GM12878 (cell line): ENCODE data around the gene OPN4. TPM values are rescaled to one million over a fixed set of nuclear protein-coding genes. Genes with fewer than 3 reads are reported as not detected.

ENCODE experiments used
- ATAC-seq: fragments of 200-7000 bp; cut with Tn5 transposase; 3 replicates; pipeline ENCODE4 v1.9.1; 2020; ENCODE audit warnings: mild to moderate bottlenecking, moderate library complexity
- BruUV-seq: library from RNA; stranded (reverse); fragments of 400-500 nt; replicated peaks from 2 replicates; lab custom pipeline; 2021; lab: Mats Ljungman, UMichigan
- CTCF ChIA-PET: fragments of 300-600 bp; sonication (Branson Sonifier 250); formaldehyde crosslinking; extraction: SDS; loops from one replicate; lab custom pipeline; 2021; ENCODE audit warnings: inconsistent platforms; lab: Yijun Ruan, JAX
- POLR2A ChIA-PET: fragments of 350-600 bp; formaldehyde crosslinking; extraction: SDS; loops from one replicate; lab custom pipeline; 2021; ENCODE audit warnings: inconsistent platforms; lab: Charles Lee
- RAD21 ChIA-PET: fragments of 300-600 bp; sonication (Branson Sonifier 250); formaldehyde crosslinking; loops from one replicate; lab custom pipeline; 2023; ENCODE audit warnings: antibody characterized with exemption; ENCODE audit not compliant: unreplicated experiment; lab: Charles Lee
- SMC1A ChIA-PET: fragments of 300-600 bp; sonication (Branson Sonifier 250); formaldehyde crosslinking; loops from one replicate; lab custom pipeline; 2023; ENCODE audit not compliant: unreplicated experiment, uncharacterized antibody; lab: Charles Lee
- DNase-seq: peaks from one replicate; pipeline ENCODE4 v3.0.0-alpha.2; 2011; ENCODE audit warnings: low read depth, low spot score
- FAIRE-seq: peaks from 3 replicates; lab custom pipeline; 2011; peaks lifted over from hg19 to GRCh38; lab: Jason Lieb, UNC
- H2AFZ ChIP-seq: 2 replicates; pipeline ENCODE4 v1.6.0; 2011; ENCODE audit warnings: low read depth, low read length, control low read depth; ENCODE audit not compliant: control insufficient read depth
- H3K27ac ChIP-seq: 2 replicates; pipeline ENCODE4 v1.5.1; 2011; ENCODE audit warnings: control low read depth; ENCODE audit not compliant: control insufficient read depth, insufficient read depth
- H3K27me3 ChIP-seq, 2 experiments: replicated peaks in 1 of 2; 2 replicates each; pipeline versions ENCODE4 v1.6.0 to v1.6.1; 2011; ENCODE audit warnings: low read length in 1 of 2; ENCODE audit not compliant: control insufficient read depth in 2 of 2, insufficient read depth in 2 of 2
- H3K36me3 ChIP-seq, 2 experiments: 2 replicates each; pipeline ENCODE4 v1.5.1; 2011; ENCODE audit warnings: low read length in 1 of 2; ENCODE audit not compliant: control insufficient read depth in 2 of 2, insufficient read depth in 2 of 2
- H3K4me1 ChIP-seq: 2 replicates; pipeline ENCODE4 v1.6.1; 2011; ENCODE audit warnings: mild to moderate bottlenecking, low read length, moderate library complexity, mixed read lengths; ENCODE audit not compliant: control insufficient read depth, insufficient read depth
- H3K4me2 ChIP-seq: 2 replicates; pipeline ENCODE4 v1.6.0; 2011; ENCODE audit warnings: control low read depth; ENCODE audit not compliant: control insufficient read depth, insufficient read depth
- H3K4me3 ChIP-seq: fragments of 200-600 bp; sonication (generic); 2 replicates; pipeline ENCODE4 v1.5.1; 2016
- H3K79me2 ChIP-seq: 2 replicates; pipeline ENCODE4 v1.6.0; 2011; ENCODE audit warnings: low read length; ENCODE audit not compliant: control insufficient read depth, insufficient read depth
- H3K9ac ChIP-seq: 2 replicates; pipeline ENCODE4 v1.8.0; 2011; ENCODE audit warnings: low read length, control low read depth, mixed read lengths; ENCODE audit not compliant: control insufficient read depth, insufficient read depth
- H3K9me3 ChIP-seq: replicated peaks from 3 replicates; pipeline ENCODE4 v1.5.1; 2011; ENCODE audit warnings: mild to moderate bottlenecking, low read length; ENCODE audit not compliant: control insufficient read depth, insufficient read depth
- H4K20me1 ChIP-seq: 2 replicates; pipeline ENCODE4 v1.6.0; 2011; ENCODE audit not compliant: control insufficient read depth, insufficient read depth
- EED ChIP-seq: sonication (generic); IDR thresholded peaks from 2 replicates; pipeline ENCODE4 v1.6.1; 2016; ENCODE audit warnings: antibody characterized with exemption, low read depth
- EP300 ChIP-seq, 2 experiments: fragments of 150-350 bp in 1 of 2; IDR thresholded peaks; 2 replicates each; pipeline ENCODE4 v1.6.1; 2011 to 2012; ENCODE audit warnings: low read depth in 2 of 2, low read length in 2 of 2, borderline replicate concordance in 1 of 2, improper control_type of control experiment in 1 of 2, inconsistent platforms in 1 of 2; ENCODE audit not compliant: control insufficient read depth in 1 of 2
- HCFC1 ChIP-seq: fragments of 150-350 bp; IDR thresholded peaks from 2 replicates; pipeline ENCODE4 v1.6.1; 2014; ENCODE audit warnings: low read length
- PAX5 ChIP-seq: IDR thresholded peaks from 2 replicates; pipeline ENCODE4 v1.6.1; 2011; ENCODE audit warnings: low read depth, low read length, borderline replicate concordance
- PAX8 ChIP-seq: fragments of 450-650 bp; IDR thresholded peaks from 2 replicates; pipeline ENCODE4 v1.6.1; 2017; ENCODE audit warnings: mild to moderate bottlenecking, moderate library complexity
- SKIL ChIP-seq: fragments of 450-650 bp; IDR thresholded peaks from 2 replicates; pipeline ENCODE4 v1.6.1; 2017; ENCODE audit warnings: mild to moderate bottlenecking, low read depth, inconsistent platforms; ENCODE audit not compliant: poor library complexity, severe bottlenecking
- SPI1 ChIP-seq: IDR thresholded peaks from 2 replicates; pipeline ENCODE4 v1.6.1; 2011; ENCODE audit warnings: low read depth, mild to moderate bottlenecking, low read length, moderate library complexity, borderline replicate concordance; ENCODE audit not compliant: insufficient read depth
- ZBTB40 ChIP-seq: fragments of 450-650 bp; IDR thresholded peaks from 2 replicates; pipeline ENCODE4 v1.6.1; 2016; ENCODE audit warnings: mild to moderate bottlenecking, moderate library complexity, borderline replicate concordance
- ZZZ3 ChIP-seq: IDR thresholded peaks from 2 replicates; pipeline ENCODE4 v1.6.1; 2011; ENCODE audit warnings: low read depth; ENCODE audit not compliant: control insufficient read depth, insufficient read length
- WGBS: methylation state at CpG from one replicate; pipeline ENCODE4 v1.1.6; 2016; ENCODE audit warnings: low lambda C conversion rate; ENCODE audit not compliant: insufficient replicate concordance, insufficient coverage; ENCODE audit errors: missing lambda C conversion rate; 5-methylcytosine and 5-hydroxymethylcytosine counted together
- in situ Hi-C: fragments of 300-500 bp; cut with MboI; formaldehyde crosslinking; loops from 9 replicates; pipeline ENCODE4 v1.14.3; 2018; ENCODE audit warnings: mixed read lengths
- intact Hi-C: fragments of 100-400 bp; cut with micrococcal nuclease; formaldehyde crosslinking; loops from one replicate; pipeline ENCODE4 v1.14.2; 2022; ENCODE audit not compliant: unreplicated experiment
- polyA plus RNA-seq, 11 experiments: library from polyadenylated mRNA; depleted of rRNA in 4 of 11; unstranded in 6 of 11; stranded (reverse) in 5 of 11; fragments of >200 nt; fragmentation: Nextera tagmentation in 4 of 11; fragmentation: Illumina TruSeq in 1 of 11; extraction: Ambion mirVana in 4 of 11; extraction: Trizol in 1 of 11; gene quantifications; 1 replicate in 1 of 11; 2 replicates in 10 of 11; pipeline versions ENCODE4 v1.2.1 to v1.2.3, GENCODE V29; 2011 to 2016; ENCODE audit warnings: inconsistent platforms in 2 of 11, missing spikeins in 2 of 11, low read depth in 1 of 11
- total RNA-seq, 4 experiments: library from RNA; depleted of rRNA in 3 of 4; stranded (reverse); fragments of >200 nt in 3 of 4; fragmentation: Illumina TruSeq in 1 of 4; extraction: Trizol in 1 of 4; gene quantifications; 2 replicates each; pipeline versions ENCODE4 v1.2.1 to v1.2.3, GENCODE V29; 2013 to 2021

Gene OPN4
- total and polyA plus RNA-seq, 10 of the 15 experiments (the other 5 are each of a cell fraction or from before 2014, with no cell fraction given), result not detected

DNA sequence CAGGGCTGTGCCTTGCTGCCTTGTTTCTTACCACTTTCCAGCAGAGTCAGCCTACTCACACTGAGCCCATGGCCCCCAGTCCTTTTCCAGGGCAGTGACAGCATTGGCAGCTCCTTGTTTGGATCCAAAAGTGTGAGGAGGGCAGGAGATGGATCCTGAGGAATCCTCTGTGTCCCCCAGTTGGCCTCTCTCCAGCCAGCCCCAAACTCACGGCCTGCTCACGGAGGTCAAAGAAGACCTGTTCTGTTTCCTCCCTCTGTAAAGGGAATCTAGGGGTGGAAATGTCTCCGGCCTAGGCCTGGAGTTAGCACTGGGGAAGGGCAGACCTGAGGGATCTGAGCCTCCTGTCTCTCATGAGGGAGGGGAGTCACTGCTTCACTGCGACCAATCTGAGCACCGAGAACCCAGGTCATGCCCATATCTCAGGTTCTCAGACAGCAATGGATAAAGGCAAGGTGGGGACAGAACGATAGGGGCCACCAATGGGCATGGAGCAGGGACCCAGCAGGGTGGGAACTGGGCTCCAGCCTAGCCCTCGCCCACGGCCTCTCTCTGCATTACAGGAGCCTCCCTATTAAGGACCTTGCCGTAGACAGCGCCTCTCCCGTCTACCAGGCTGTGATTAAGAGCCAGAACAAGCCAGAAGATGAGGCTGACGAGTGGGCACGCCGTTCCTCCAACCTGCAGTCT, 37.1 kb downstream of the OPN4 start:
- no peak for ATAC-seq
- ChIA-PET POLR2A (no interaction called here), RAD21 (no interaction called here), CTCF (interaction anchor here (1.3 to 5.4 kb wide), 2 partner anchors 203 to 208 kb away, joined by 3 to 86 read pairs; no protein-coding TSS in a partner anchor), SMC1A (no interaction called here)
- DNase-seq, result no peak
- TF ChIP-seq SPI1 (no peak), HCFC1 (no peak)
- BruUV-seq, result no TSS peak
- Histone ChIP-seq H3K9ac (no peak overlapping the region), H4K20me1 (no peaks in the 10 kb centered on the region), H3K36me3 (no peaks in the 10 kb centered on the region), H3K4me3 (no peak overlapping the region), H3K4me1 (no peaks in the 10 kb centered on the region), H3K4me2 (no peak overlapping the region), H3K9me3 (no peaks in the 10 kb centered on the region), H3K27me3 (peaks cover 0 to 2% of the 10 kb centered on the region in 2 experiments; a peak in 3 of 4 replicates), H3K27ac (no peak overlapping the region), H2AFZ (no peak overlapping the region), H3K79me2 (no peaks in the 10 kb centered on the region)
- no peak for FAIRE-seq
- in situ Hi-C loops, result no loop called here
- intact Hi-C loops, result no loop called here
- 43% methylated on average over 14 of the region's 14 CpGs for WGBS

DNA sequence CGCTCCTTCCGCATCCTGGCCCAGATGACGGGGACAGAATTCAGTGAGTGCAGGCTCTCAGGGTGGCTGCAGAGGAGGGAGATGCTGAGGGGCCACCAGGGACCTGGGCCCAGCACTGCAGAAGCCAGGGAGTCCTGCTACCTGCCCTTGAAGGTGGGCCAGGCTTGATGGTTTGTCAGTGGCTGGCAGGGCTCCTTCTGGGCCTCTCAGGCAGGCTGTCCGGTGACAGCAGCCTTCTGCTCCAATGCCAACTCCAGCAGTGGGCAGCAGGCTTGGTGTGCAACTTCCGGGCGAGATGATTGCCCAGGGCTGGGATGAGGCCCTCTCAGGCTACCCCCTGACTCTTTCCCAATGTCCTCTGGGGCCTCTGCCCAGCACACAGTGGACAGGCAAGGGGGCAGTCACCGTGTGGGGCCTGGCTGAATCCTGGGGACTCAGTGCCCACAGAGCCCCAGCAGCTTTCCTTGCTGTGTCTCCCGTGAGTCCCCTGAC, 37.7 kb downstream of the OPN4 start:
- Histone ChIP-seq H3K27ac (no peak overlapping the region), H3K27me3 (peaks cover 0 to 2% of the 10 kb centered on the region in 2 experiments; a peak in 3 of 4 replicates), H3K4me2 (no peak overlapping the region), H3K9ac (no peak overlapping the region), H4K20me1 (no peaks in the 10 kb centered on the region), H2AFZ (no peak overlapping the region), H3K79me2 (no peaks in the 10 kb centered on the region), H3K4me1 (no peaks in the 10 kb centered on the region), H3K9me3 (no peaks in the 10 kb centered on the region), H3K4me3 (no peak overlapping the region), H3K36me3 (no peaks in the 10 kb centered on the region)
- FAIRE-seq (no peak), DNase-seq (no peak), ATAC-seq (no peak)
- ChIA-PET SMC1A (interaction anchor here (1.3 kb wide), 1 partner anchor 159 kb away, joined by 4 read pairs; no protein-coding TSS in a partner anchor), CTCF (interaction anchor here (1.2 to 5.4 kb wide), 4 partner anchors 9 to 267 kb away, joined by 6 to 86 read pairs (median 6); partner anchors contain the start of gene SNCG), POLR2A (no interaction called here), RAD21 (no interaction called here)
- intact Hi-C loops, result no loop called here
- no TSS peak for BruUV-seq
- WGBS, result 45% methylated on average over 8 of the region's 8 CpGs
- in situ Hi-C loops, result no loop called here
- TF ChIP-seq EED, result no peak
- no peak for TF ChIP-seq PAX8
- no peak for TF ChIP-seq SKIL
- no peak for TF ChIP-seq EP300 (IDR thresholded peaks at IDR 0.05; ENCODE audit: borderline replicate concordance in 1 of 2, control insufficient read depth in 1 of 2, low read depth in 2 of 2, low read length in 2 of 2)
- no peak for TF ChIP-seq ZZZ3
- no peak for TF ChIP-seq PAX5
- TF ChIP-seq ZBTB40, result no peak
